SJCRH30 (cell line): ENCODE results near the gene GGNBP2. TPM values are rescaled to one million over a fixed set of nuclear protein-coding genes. Genes with fewer than 3 reads are reported as not detected.
A peak's percentile ranks its signal among the peaks of the same experiment; 100 is the strongest.

ENCODE experiments used
- DNase-seq, 2 experiments: peaks; one replicate each; pipeline ENCODE4 v3.0.0-alpha.2; 2015 to 2020
- H3K27ac ChIP-seq: fragments of 250-450 bp; sonication (Bioruptor Pico); 2 replicates; pipeline ENCODE4 v1.5.1; 2020; ENCODE audit warnings: mild to moderate bottlenecking, moderate library complexity
- H3K27me3 ChIP-seq: fragments of 250-450 bp; sonication (Bioruptor Pico); 2 replicates; pipeline ENCODE4 v1.5.1; 2020; ENCODE audit warnings: mild to moderate bottlenecking, moderate library complexity
- H3K36me3 ChIP-seq: fragments of 250-450 bp; sonication (Bioruptor Pico); 2 replicates; pipeline ENCODE4 v1.5.1; 2020; ENCODE audit warnings: mild to moderate bottlenecking, moderate library complexity
- H3K4me1 ChIP-seq: fragments of 250-450 bp; sonication (Bioruptor Pico); 2 replicates; pipeline ENCODE4 v1.5.1; 2020; ENCODE audit warnings: mild to moderate bottlenecking, moderate library complexity
- H3K4me3 ChIP-seq: fragments of 250-450 bp; sonication (Bioruptor Pico); 2 replicates; pipeline ENCODE4 v1.5.1; 2020; ENCODE audit warnings: mild to moderate bottlenecking, moderate library complexity
- H3K9me3 ChIP-seq: fragments of 250-450 bp; sonication (Bioruptor Pico); replicated peaks from 2 replicates; pipeline ENCODE4 v1.5.1; 2020; ENCODE audit warnings: mild to moderate bottlenecking, moderate library complexity
- total RNA-seq: library from RNA; depleted of rRNA; stranded (reverse); fragments of >200 nt; shearing (Covaris generic); gene quantifications from 2 replicates; pipeline ENCODE4 v1.2.3, GENCODE V29; 2014

Gene GGNBP2
- total RNA-seq, 1 experiment from 2014 or later = 81.9 TPM

- DNase-seq = no peak
- H3K36me3 ChIP-seq = no peaks in the 10 kb centered on the region
- no peaks in the 10 kb centered on the region for H3K27me3 ChIP-seq
- H3K4me3 ChIP-seq = no peak overlapping the region
- H3K27ac ChIP-seq = no peak overlapping the region
- no peaks in the 10 kb centered on the region for H3K9me3 ChIP-seq
- H3K4me1 ChIP-seq = 0 out of 2 replicates have a peak, but pooled peaks cover 3% of the 10 kb centered on the region
Measured at GRCh38 chr17:36613155-36613554, 68.4 kb downstream of the GGNBP2 start.

- Histone ChIP-seq H3K4me1 (0 out of 2 replicates have a peak, but pooled peaks cover 3% of the 10 kb centered on the region), H3K9me3 (no peaks in the 10 kb centered on the region), H3K27me3 (no peaks in the 10 kb centered on the region), H3K27ac (no peak overlapping the region), H3K4me3 (no peak overlapping the region), H3K36me3 (no peaks in the 10 kb centered on the region)
- DNase-seq = no peak
Measured at GRCh38 chr17:36614081-36614480, 69.4 kb downstream of the GGNBP2 start.

- Histone ChIP-seq H3K27me3 (no peaks in the 10 kb centered on the region), H3K36me3 (no peaks in the 10 kb centered on the region), H3K9me3 (no peaks in the 10 kb centered on the region), H3K4me1 (0 out of 2 replicates have a peak, but pooled peaks cover 3% of the 10 kb centered on the region), H3K4me3 (no peak overlapping the region), H3K27ac (no peak overlapping the region)
- DNase-seq = peak; percentile 61 to 76
Measured at GRCh38 chr17:36614933-36615332, 70.2 kb downstream of the GGNBP2 start.

- Histone ChIP-seq H3K4me3 (no peak overlapping the region), H3K9me3 (no peaks in the 10 kb centered on the region), H3K27me3 (peaks cover 6% of the 10 kb centered on the region; the same call in 1 of the 2 replicates), H3K36me3 (no peaks in the 10 kb centered on the region), H3K4me1 (0 out of 2 replicates have a peak, but pooled peaks cover 3% of the 10 kb centered on the region), H3K27ac (no peak overlapping the region)
- no peak for DNase-seq
Measured at GRCh38 chr17:36616061-36617029, 71.6 kb downstream of the GGNBP2 start.

GRCh38 chr17:36617773-36618172, 73.1 kb downstream of the GGNBP2 start:
- DNase-seq = no peak
- peaks cover 6% of the 10 kb centered on the region; the same call in 1 of the 2 replicates for H3K27me3 ChIP-seq
- H3K36me3 ChIP-seq = no peaks in the 10 kb centered on the region
- H3K4me1 ChIP-seq = 0 out of 2 replicates have a peak, but pooled peaks cover 3% of the 10 kb centered on the region
- H3K27ac ChIP-seq = no peak overlapping the region
- H3K4me3 ChIP-seq = no peak overlapping the region
- no peaks in the 10 kb centered on the region for H3K9me3 ChIP-seq

GRCh38 chr17:36623281-36623680, 78.6 kb downstream of the GGNBP2 start:
- Histone ChIP-seq H3K9me3 (no peaks in the 10 kb centered on the region), H3K4me1 (0 out of 2 replicates have a peak, but pooled peaks cover 3% of the 10 kb centered on the region), H3K27me3 (peaks cover 6% of the 10 kb centered on the region; the same call in 1 of the 2 replicates), H3K4me3 (no peak overlapping the region), H3K36me3 (no peaks in the 10 kb centered on the region), H3K27ac (no peak overlapping the region)
- DNase-seq = no peak

- H3K27me3 ChIP-seq = peaks cover 6% of the 10 kb centered on the region; the same call in 1 of the 2 replicates
- H3K4me1 ChIP-seq = 0 out of 2 replicates have a peak, but pooled peaks cover 3% of the 10 kb centered on the region
- no peaks in the 10 kb centered on the region for H3K36me3 ChIP-seq
- H3K4me3 ChIP-seq = no peak overlapping the region
- H3K9me3 ChIP-seq = no peaks in the 10 kb centered on the region
- H3K27ac ChIP-seq = no peak overlapping the region
- DNase-seq = no peak
Measured at GRCh38 chr17:36625188-36625587, 80.5 kb downstream of the GGNBP2 start.

GRCh38 chr17:36627101-36627500, 82.4 kb downstream of the GGNBP2 start:
- H3K27me3 ChIP-seq = no peaks in the 10 kb centered on the region
- DNase-seq = peak; percentile 56 to 57
- 0 out of 2 replicates have a peak, but pooled peaks cover 3% of the 10 kb centered on the region for H3K4me1 ChIP-seq
- no peak overlapping the region for H3K27ac ChIP-seq
- H3K9me3 ChIP-seq = no peaks in the 10 kb centered on the region
- H3K4me3 ChIP-seq = no peak overlapping the region
- no peaks in the 10 kb centered on the region for H3K36me3 ChIP-seq

GRCh38 chr17:36628576-36628975, 83.9 kb downstream of the GGNBP2 start:
- Histone ChIP-seq H3K4me1 (0 out of 2 replicates have a peak, but pooled peaks cover 3% of the 10 kb centered on the region), H3K9me3 (no peaks in the 10 kb centered on the region), H3K4me3 (no peak overlapping the region), H3K36me3 (no peaks in the 10 kb centered on the region), H3K27me3 (peaks cover 5% of the 10 kb centered on the region; the same call in 1 of the 2 replicates), H3K27ac (no peak overlapping the region)
- no peak for DNase-seq

GRCh38 chr17:36629252-36629847, 84.6 kb downstream of the GGNBP2 start:
- H3K36me3 ChIP-seq = no peaks in the 10 kb centered on the region
- no peaks in the 10 kb centered on the region for H3K9me3 ChIP-seq
- H3K27me3 ChIP-seq = peaks cover 8% of the 10 kb centered on the region
- peak; percentile 73 to 86 for DNase-seq
- H3K4me1 ChIP-seq = 0 out of 2 replicates have a peak, but pooled peaks cover 3% of the 10 kb centered on the region
- H3K4me3 ChIP-seq = no peak overlapping the region
- no peak overlapping the region for H3K27ac ChIP-seq

GRCh38 chr17:36629970-36630502, 85.3 kb downstream of the GGNBP2 start:
- no peaks in the 10 kb centered on the region for H3K36me3 ChIP-seq
- H3K4me3 ChIP-seq = no peak overlapping the region
- no peak overlapping the region for H3K27ac ChIP-seq
- H3K27me3 ChIP-seq = peaks cover 9% of the 10 kb centered on the region
- DNase-seq = no peak
- 0 out of 2 replicates have a peak, but pooled peaks cover 3% of the 10 kb centered on the region for H3K4me1 ChIP-seq
- no peaks in the 10 kb centered on the region for H3K9me3 ChIP-seq

GRCh38 chr17:36631022-36631421, 86.3 kb downstream of the GGNBP2 start:
- Histone ChIP-seq H3K36me3 (no peaks in the 10 kb centered on the region), H3K27ac (no peak overlapping the region), H3K4me3 (no peak overlapping the region), H3K9me3 (no peaks in the 10 kb centered on the region), H3K27me3 (peaks cover 13% of the 10 kb centered on the region), H3K4me1 (0 out of 2 replicates have a peak, but pooled peaks cover 2% of the 10 kb centered on the region)
- no peak for DNase-seq

- H3K9me3 ChIP-seq = no peaks in the 10 kb centered on the region
- H3K36me3 ChIP-seq = no peaks in the 10 kb centered on the region
- H3K4me3 ChIP-seq = no peak overlapping the region
- peaks cover 23% of the 10 kb centered on the region for H3K27me3 ChIP-seq
- H3K27ac ChIP-seq = no peak overlapping the region
- H3K4me1 ChIP-seq = no peaks in the 10 kb centered on the region
- no peak for DNase-seq
Measured at GRCh38 chr17:36632916-36633771, 88.4 kb downstream of the GGNBP2 start.
